HFFc6 (cell line): ENCODE data around the gene CCN5. TPM values are rescaled to one million over a fixed set of nuclear protein-coding genes. Genes with fewer than 3 reads are reported as not detected.

Experiments used
- DNase-seq: peaks from one replicate; pipeline ENCODE4 v3.0.0-alpha.2; 2018
- H3K27ac Mint-ChIP-seq: 2 replicates; pipeline ENCODE4 v1.8.0; 2020; ENCODE audit warnings: mild to moderate bottlenecking, mixed read lengths
- H3K27me3 Mint-ChIP-seq: 2 replicates; pipeline ENCODE4 v1.8.0; 2021; ENCODE audit warnings: mild to moderate bottlenecking, moderate library complexity, mixed read lengths; ENCODE audit not compliant: insufficient read depth
- H3K36me3 Mint-ChIP-seq: 2 replicates; pipeline ENCODE4 v1.8.0; 2021; ENCODE audit warnings: low read depth, mixed read lengths
- H3K4me1 Mint-ChIP-seq: 2 replicates; pipeline ENCODE4 v1.8.0; 2020; ENCODE audit warnings: low read depth, mixed read lengths
- H3K4me3 Mint-ChIP-seq: 2 replicates; pipeline ENCODE4 v1.8.0; 2020; ENCODE audit warnings: mild to moderate bottlenecking, moderate library complexity, mixed read lengths
- H3K9me3 Mint-ChIP-seq: 2 replicates; pipeline ENCODE4 v1.8.0; 2020; ENCODE audit warnings: mild to moderate bottlenecking, mixed read lengths
- total RNA-seq, 6 experiments: library from RNA; stranded (reverse); fragmentation: NEBNext Ultra II Directional; extraction: Animal tissue kit (Norgen Biotek cat#: 25700); gene quantifications; 2 replicates in 1 of 6; 3 replicates in 5 of 6; pipeline ENCODE4 v1.2.3, GENCODE V29; 2021
- TF ChIP-seq, protein P1 (sequence below): fragments of 200-600 bp; sonication (generic); IDR thresholded peaks from 2 replicates; pipeline ENCODE4 v1.5.0; 2021; ENCODE audit warnings: antibody characterized with exemption, mild to moderate bottlenecking

The CCN5 gene
- total RNA-seq, 6 experiments from 2014 or later, result 0.14 TPM; not detected in 5

DNA sequence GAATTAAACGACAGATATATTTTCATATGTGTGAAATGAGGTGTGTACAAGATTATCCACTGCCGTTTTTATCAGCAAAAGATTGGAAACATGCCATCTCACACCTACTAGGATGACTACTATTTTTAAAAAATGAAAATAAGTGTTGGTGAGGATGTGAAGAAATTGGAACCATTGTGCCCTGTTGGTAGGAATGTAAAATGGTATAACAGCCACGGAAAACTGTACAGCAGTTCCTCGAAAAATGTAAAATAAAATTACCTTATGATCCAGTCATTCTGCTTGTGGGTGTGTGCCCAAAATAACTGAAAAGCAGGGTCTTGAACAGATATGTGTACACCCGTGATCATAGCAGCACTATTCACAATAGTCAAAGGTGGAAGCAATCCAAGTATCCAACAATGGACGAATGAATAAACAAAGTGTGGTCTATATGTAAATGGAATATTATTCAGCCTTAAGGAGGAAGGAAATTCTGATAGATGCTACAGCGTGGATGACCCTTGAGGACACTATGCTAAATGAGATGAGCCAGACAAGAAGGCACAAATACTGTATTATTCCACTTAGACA lies 27.0 kb upstream of the CCN5 start:
- H3K4me1 Mint-ChIP-seq, result peaks cover 46% of the 10 kb centered on the region
- TF ChIP-seq, protein P1, sequence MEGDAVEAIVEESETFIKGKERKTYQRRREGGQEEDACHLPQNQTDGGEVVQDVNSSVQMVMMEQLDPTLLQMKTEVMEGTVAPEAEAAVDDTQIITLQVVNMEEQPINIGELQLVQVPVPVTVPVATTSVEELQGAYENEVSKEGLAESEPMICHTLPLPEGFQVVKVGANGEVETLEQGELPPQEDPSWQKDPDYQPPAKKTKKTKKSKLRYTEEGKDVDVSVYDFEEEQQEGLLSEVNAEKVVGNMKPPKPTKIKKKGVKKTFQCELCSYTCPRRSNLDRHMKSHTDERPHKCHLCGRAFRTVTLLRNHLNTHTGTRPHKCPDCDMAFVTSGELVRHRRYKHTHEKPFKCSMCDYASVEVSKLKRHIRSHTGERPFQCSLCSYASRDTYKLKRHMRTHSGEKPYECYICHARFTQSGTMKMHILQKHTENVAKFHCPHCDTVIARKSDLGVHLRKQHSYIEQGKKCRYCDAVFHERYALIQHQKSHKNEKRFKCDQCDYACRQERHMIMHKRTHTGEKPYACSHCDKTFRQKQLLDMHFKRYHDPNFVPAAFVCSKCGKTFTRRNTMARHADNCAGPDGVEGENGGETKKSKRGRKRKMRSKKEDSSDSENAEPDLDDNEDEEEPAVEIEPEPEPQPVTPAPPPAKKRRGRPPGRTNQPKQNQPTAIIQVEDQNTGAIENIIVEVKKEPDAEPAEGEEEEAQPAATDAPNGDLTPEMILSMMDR, result peak; percentile 63
- H3K27ac Mint-ChIP-seq, result no peak overlapping the region
- peaks cover 12% of the 10 kb centered on the region for H3K27me3 Mint-ChIP-seq
- DNase-seq, result no peak
- H3K4me3 Mint-ChIP-seq, result no peak overlapping the region
- H3K36me3 Mint-ChIP-seq, result peaks cover 12% of the 10 kb centered on the region
- H3K9me3 Mint-ChIP-seq, result peaks cover 12% of the 10 kb centered on the region

DNA sequence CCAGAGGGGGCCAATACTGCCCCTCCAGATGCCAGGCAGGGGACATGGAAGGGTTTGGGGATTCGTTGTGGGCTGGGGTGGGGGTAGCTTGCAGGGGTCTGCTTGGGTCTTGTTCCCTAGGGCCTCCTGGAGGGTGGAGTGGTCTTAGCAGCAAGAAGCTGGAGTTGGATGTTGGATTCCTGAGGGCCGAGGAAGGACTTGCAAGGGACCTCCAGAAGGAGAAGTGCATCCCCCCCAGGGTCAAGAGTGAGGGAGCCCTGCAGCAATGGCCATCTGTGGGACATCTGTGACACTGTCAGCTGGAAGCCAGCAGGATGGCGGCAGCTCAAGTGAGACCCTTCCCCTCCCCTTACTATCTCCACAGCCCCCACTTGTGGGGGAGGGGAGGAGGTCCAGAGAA lies 25.4 kb upstream of the CCN5 start:
- no peak for DNase-seq
- peaks cover 51% of the 10 kb centered on the region for H3K4me1 Mint-ChIP-seq
- H3K36me3 Mint-ChIP-seq, result peaks cover 12% of the 10 kb centered on the region
- H3K9me3 Mint-ChIP-seq, result peaks cover 12% of the 10 kb centered on the region
- no peak overlapping the region for H3K4me3 Mint-ChIP-seq
- TF ChIP-seq, protein P1, result no peak
- H3K27me3 Mint-ChIP-seq, result peaks cover 8% of the 10 kb centered on the region
- no peak overlapping the region for H3K27ac Mint-ChIP-seq

DNA sequence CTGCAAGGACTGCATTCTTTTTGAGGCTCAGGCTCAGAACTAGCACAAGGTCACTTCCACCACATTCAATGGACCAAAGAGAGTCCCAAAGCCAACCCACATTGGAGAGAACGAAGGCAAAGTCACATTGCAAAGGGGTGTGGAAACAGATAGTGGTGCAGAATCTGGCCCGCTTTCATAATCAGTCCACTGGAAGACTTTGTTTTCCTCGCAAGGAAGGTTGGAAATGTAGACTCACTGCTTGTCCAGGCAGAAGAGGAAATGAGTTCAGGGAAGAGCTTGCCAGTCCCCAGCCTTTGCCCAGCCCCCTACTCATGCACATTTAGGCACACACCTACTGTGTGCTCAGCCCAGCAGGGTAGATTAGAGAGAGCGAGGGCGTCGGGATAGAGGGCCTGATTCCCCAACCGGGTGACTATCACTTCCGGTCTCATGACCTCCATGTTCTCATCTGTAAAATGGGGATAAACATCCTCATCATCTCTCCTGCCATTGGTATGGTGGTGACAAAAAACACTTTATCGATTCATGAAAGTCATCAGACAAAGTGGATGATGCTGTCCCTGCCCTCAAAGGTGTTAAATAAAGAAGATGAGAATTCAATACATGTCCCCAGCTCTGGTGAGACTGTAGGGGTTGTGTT lies 24.3 kb upstream of the CCN5 start:
- peaks cover 12% of the 10 kb centered on the region for H3K36me3 Mint-ChIP-seq
- TF ChIP-seq, protein P1, result no peak
- no peak overlapping the region for H3K27ac Mint-ChIP-seq
- peaks cover 6% of the 10 kb centered on the region for H3K27me3 Mint-ChIP-seq
- H3K9me3 Mint-ChIP-seq, result peaks cover 12% of the 10 kb centered on the region
- H3K4me1 Mint-ChIP-seq, result peaks cover 54% of the 10 kb centered on the region
- DNase-seq, result no peak
- no peak overlapping the region for H3K4me3 Mint-ChIP-seq

DNA sequence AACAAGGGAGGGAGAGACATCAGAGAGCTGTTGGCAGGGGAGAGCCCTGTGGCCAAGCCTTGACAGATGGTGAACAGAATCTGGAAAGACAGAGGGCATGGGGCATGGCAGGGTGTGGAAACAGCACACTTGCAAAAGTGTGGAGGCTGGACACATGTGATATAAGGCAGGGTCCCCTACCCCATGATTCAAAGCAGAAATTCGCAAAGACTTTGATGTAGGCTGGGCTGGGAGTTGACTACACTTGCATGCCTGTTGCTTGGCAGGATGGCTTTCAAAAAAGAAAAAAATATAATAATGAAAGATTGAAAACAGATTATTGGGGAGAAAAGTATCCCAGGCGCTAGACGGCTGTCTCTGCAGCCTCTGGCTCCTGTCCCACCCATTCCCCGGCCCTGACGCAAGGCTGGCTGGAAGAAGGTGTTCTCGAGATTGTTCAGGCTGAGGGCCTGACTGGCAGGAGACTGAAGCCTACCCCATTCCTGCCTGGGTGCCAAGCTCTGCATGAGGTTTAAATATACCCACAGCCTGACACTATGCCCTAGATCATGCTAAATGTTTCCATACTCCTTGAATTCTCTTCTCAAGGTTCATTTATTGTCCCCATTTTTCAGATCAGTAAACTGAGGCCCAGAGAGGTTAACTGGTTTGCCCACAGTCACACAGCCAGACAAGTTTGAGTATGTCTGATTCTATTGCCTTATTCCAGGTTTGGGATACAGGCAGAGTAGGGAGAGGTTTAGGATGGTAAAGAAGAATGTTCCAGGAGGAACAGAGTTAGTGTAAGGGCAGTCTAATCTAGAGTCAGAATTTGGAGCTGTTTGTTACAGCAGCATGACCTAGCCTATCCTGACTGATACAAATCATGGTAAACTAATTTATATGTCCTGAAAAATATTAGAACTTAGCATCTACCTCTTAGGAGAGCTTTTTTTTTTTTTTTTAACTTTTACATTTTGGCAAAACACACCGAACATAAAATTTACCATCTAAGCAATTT lies 23.4 kb upstream of the CCN5 start:
- H3K4me1 Mint-ChIP-seq, result peaks cover 62% of the 10 kb centered on the region
- TF ChIP-seq, protein P1, result no peak
- peaks cover 12% of the 10 kb centered on the region for H3K36me3 Mint-ChIP-seq
- no peak for DNase-seq
- H3K9me3 Mint-ChIP-seq, result peaks cover 17% of the 10 kb centered on the region
- H3K27ac Mint-ChIP-seq, result peak overlapping the region; percentile 86
- H3K4me3 Mint-ChIP-seq, result no peak overlapping the region
- H3K27me3 Mint-ChIP-seq, result peaks cover 6% of the 10 kb centered on the region

DNA sequence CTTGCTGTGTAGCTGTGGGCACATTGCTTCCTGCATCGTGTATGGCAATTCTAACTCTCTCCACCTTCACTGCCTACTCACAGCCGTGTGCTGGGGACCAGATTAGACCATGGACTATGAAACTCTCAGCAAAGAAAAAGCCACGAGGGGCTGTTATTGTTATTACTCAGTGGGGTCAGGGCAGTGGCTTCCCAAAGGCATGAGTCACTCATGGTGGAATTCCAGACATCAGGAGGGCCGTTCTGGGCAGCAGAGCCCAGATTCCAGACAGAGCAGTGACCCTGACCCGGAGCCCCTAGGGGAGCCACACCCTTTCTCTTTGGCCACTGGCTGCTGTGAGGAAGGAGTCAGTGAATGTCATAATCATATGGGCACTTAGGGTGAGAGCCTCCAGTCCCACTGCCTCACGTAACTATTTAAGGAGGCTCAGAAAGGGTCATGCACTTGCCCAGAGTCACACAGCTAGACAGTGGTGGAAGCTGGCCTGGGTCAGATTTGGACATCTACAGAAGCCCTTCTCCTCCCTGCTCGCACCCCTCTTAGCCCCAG lies 22.2 kb upstream of the CCN5 start:
- Mint-ChIP-seq H3K36me3 (peaks cover 19% of the 10 kb centered on the region), H3K4me1 (peaks cover 73% of the 10 kb centered on the region), H3K27ac (peak overlapping the region; percentile 86), H3K27me3 (peaks cover 2% of the 10 kb centered on the region), H3K4me3 (peak overlapping the region; percentile 45), H3K9me3 (peaks cover 17% of the 10 kb centered on the region)
- TF ChIP-seq, protein P1, result no peak
- DNase-seq, result peak; percentile 95
